RCC 7860 (cell line): ENCODE results near the gene ADGRD1.

Source experiments
- DNase-seq: peaks from one replicate; pipeline ENCODE4 v3.0.0-alpha.2; 2015; ENCODE audit warnings: low spot score
- FAIRE-seq: peaks from 2 replicates; lab custom pipeline; 2012; peaks lifted over from hg19 to GRCh38; lab: Jason Lieb, UNC

ADGRD1 gene

DNA sequence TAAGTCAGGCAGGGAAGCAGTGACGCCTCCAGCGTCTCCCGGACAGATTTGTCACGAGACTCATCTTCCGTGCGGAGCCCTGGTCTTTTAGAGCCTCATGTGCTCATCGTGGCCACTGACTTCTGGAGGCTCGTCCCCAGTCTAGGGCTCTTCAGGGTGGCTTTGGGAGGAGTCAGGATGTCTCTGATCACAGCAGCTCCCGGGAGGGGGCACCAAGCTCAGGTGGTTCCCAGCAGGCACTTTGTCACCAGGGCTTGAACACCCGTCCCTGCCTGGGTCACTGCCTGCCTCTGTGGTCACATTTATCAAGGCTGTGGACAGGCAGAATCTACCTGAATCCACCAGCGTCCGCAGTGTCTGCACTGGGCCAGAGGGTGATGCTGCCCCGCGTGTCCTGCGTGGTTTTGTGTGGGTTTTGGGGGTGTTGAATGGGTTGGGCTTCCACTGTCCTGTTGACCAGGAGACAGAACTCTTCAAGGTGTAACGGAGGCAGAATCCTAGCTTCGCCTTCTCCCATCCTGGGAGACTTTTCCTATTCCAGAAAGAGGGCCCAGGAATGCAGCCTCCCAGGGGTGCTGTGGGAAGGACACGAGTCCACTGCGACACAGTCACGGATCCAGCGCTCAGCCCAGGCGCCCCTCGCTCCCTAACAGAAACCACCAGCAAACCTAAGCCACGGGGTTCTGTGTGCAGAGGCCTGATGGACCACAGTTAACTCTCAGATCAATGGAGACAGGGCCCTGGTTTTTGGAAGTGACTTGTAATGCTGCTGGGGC is 132.3 kb downstream of the ADGRD1 start:
- FAIRE-seq (no peak), DNase-seq (no peak)

DNA sequence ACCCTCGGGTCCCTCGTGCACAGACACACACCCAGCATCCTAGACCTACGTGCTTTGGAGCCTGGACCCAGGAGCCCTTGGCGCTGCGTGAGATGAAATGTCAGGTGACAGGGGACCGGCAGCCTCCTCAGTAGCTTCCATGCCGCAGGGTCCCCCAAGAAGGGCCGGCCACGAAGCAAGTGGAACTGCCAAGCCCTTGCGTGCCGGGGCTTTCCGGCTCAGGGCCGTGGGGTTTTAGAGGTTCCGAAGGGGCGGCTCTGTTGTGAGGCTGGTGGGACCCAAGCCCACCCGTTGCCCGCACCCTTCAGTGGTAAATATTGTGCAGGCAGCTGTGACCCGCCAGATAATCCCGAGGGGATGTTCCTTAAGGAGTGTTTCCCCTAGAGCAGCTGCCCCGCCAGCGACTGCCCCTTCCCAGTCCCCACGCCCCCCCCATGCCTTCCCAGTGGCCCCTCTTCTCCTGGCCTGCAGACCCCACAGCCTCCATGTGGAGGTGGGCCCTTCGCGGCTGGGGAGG is 133.7 kb downstream of the ADGRD1 start:
- DNase-seq (no peak), FAIRE-seq (no peak)

DNA sequence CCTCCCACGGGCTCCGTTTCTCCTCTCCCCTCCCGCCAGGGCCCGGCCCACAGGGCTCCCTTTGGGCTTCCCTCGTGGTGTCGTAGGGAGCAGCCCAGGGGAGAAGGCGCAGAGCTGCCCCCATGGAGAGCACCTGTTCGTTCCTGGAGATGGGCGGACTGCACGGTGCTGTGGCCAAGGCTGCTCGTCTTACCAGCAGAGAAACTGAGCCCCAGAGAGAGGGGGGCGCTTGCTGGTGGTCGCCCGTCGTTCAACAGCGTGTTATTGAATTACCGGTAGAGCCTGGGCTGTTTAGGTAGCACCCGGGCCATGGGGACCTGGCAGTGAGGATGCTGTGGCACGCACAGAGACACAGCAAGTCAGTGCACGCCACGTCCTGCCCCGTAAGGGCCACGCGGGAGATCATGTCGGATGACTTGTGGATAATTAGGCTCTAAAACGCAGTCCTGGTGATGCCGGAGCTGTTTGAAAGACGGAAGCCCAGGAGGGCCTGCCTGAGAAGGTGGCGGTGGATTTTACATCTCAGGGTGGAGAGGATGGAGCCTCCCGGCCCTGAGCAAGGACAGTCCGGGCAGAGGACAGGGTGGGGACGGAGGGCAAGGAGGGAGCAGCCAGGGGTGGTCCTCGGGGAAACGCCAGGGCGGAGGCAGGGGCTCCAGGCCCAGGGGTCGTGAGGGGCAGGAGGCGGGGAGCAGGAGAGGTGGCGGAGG is 134.4 kb downstream of the ADGRD1 start:
- FAIRE-seq = no peak
- no peak for DNase-seq

DNA sequence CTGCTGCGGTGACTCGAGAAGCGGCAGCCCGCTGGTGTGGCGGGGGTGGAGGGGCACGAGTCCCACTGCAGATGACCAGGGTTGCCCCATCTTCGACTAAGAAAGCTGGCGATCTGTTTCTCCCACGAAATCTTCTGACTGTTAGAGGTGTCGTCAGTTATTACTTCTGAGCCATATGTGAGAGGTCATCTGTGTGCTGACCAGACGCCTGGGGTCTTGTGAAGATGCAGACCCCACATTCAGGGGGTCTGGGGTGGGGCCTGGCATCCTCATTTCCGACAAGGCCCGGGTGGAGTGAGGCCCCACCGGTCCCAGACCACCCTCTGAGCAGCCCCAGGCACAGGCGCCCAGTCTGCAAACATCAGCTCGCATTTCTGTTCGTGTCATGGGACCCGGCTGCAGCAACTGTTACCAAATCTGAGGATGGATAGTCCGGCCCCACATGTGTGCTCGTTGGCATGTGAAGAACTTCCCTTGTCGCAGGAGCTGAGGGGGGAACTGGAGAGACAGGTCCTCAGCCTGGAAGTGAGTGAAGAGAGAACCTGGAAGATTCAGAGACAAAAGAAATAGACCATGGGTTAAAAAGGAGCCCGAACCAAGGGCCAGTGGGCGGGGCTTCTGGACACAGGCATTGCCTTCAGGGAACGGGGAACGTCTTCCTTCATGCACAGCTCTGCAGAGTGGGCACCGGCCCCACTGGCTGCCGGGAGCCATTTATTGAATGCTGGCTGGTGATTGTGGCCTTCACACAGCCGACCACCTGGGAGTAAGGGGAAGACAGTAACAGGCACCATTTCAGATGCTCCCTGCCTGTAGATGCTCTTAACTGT is 135.2 kb downstream of the ADGRD1 start:
- no peak for FAIRE-seq

DNA sequence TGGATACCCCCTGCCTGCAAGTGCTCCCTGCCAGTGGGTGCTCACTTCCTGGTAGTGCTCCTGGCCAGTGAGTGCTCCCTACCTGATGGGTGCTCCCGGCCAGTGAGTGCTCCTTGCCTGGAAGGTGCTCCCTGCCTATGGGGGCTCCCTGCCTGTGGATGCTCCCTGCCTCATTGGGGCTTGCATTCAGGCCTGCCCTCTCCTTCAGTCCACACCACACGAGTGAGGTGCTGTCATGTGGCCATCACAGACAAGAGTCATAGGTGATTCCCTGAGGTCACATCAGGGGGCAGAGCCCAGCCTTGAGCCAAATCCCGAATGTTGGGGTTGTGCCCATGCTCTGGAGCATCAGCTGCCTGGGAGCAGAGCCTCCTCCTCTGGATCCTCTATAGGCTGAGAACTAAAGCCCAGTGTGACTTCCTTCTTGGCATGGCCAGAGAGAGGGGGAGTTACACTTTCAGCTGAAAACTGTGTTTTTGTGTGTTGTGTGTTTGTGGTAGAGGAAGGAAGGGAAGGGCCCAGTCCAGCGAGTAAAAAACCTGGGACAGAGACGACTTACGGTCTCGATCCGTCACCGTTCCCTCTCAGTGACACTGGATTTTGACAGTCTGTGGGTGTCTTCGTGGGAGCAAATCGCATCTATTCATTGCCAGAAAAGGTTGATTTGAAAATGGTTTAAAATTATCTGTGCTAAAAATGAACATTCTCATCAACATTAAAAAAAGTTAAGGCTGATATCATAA is 136.0 kb downstream of the ADGRD1 start:
- DNase-seq = no peak
- FAIRE-seq = no peak

More for the DNA sequence above, 135.2 kb downstream of the ADGRD1 start:
- DNase-seq = no peak

DNA sequence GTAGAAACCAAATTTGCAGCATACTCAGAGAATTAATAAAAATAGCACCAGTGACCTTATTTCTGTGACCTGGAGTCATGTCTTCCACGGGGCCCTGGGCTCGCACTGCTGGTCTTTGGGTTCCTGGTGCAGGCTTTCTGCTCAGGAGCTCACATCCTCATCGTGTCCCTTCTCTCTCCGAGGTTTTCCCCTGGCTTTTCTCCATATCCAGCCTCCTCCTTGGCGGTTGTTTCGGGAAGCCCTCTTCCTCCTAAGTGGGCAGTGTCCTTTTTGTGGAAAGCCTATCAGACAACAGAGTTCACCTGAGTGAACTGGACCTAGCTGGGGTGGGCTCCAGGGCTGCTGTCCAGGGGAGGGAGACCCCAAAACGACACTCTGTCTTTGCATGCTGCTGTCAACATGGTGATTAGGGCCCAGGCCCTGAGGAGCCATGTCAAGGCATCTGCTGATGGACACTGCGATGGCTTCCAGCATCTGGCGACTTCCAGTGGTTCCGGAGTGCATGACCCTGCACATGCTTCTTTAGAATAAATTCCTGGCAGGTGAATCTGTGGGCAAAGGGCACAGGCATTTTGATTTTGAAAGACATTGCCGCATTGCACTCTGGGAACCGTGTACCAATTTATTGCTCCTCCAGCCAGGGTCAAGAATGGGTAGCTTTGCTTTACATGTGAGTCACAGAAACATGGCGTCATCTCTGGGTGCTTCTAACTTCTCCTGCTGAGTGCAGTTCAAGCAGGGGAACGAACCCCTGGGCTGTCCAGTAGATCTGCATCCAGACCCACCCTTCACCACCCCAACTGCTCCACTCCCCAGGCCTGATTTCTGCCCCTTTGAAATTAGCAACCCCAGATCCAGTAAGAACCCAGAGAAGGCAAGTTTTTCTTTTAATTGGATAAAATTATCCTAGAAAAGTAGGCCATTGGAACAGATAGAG is 136.8 kb downstream of the ADGRD1 start:
- FAIRE-seq = no peak
- no peak for DNase-seq

DNA sequence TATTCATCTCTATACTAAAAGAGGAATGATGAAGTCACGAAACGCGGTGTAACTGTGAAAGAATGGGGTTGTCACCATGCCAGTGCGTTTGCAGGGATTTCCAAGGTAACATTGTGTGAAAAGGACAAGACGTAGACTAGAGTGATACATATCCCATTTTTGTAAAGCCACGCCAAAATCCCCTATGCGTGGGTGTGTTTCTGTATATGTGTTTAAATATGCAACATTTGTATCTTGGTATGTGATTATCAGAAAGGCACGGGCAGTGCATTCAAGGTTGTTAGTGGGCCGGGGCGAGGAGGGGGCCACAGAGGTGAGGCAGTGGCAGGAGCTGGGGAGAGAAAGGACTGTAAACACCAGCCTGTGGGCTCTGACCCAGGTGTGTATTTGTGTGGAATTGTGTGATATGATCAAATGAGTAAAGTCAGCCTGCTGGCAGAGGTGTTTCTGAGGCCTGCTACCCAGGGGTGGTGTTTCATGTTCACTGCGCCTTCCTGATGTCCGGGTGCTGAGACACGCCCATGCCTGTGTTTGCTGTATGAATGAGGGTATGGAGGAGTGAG is 137.8 kb downstream of the ADGRD1 start:
- FAIRE-seq = no peak
- no peak for DNase-seq

DNA sequence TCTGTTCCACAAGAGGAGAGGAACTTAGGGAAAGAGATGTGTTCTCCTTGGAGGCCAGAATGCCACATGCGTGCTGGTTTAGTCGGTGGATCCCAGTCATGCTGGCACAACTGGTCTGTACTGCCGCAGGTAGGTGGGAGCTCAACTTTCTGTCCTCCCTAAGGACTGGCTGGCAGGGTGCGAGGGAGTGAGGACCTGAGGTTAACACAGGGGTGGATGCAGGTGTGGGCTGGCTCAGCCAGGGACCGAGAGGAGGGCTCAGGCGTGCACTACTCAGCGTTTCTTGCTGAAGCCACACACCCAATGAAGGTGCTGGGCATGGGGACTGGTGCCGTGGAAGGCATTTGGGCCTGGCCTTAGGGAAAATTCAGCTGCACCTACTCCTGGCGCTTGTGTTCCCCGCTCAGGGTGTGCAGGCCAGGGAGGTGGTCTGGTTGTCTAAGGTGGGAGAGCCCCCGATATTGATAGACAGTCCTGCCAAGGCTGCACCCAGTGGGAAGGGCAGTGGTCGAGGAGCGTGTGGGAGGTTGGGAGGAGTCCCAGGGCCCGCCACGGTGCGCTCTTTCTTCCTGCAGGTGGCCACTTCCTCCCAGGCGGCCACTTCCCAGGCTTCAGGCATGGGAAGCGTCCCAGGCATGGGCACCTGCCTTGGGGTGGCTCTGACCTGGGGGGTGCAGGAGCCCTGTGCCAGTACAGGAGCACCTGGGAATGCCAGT is 138.4 kb downstream of the ADGRD1 start:
- no peak for DNase-seq

DNA sequence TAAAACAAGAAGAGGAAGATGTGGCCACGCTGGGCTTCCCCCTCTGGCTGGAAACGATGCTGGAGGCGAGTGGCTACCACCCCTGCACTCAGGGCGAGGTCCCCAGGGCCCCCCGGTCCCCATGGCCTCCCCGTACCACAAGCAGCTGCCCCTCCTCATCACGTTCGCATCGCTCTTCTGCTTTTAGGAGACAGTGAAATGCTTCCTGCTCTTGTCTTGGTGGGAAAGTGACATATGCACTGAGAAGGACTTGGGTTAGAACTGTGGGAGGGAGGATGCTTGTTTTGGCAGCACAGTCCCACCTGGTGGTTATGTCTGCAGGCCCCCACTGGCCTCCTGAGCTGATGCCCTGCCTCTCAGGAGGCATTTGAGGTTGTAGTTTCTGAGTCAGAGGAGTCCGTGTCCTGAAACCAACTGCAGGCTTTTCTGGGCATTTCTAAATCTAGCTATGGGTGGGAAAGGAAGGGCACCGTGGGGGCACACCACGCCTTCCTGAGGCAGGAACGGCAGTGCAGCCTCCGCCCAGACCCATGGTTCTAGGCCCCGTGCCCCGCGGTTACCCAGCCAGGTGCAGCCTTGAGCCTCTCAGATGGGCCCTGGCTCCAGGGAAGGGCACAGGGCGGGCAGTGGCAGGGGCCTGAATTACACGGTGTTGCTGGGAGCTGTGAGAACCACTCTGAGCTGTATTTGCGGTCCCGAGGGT is 139.3 kb downstream of the ADGRD1 start:
- FAIRE-seq (no peak), DNase-seq (no peak)

More for the DNA sequence above, 138.4 kb downstream of the ADGRD1 start:
- no peak for FAIRE-seq

DNA sequence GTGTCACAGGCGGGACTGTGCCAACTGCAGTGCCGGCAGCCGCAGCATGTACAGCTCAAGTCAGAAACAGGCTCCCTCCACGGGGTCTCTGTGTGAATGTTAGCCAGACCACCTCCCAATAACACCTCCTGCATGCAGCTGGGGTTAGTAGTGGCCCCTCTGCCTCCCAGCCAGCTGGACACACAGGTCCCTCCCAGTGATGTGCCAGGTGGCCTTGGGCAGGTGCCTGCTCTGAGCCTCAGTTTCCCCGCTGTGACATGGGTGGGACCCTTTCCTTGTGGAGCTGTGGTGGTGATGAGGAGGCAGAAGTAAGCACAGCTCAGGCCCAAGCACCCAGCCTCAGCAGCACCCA is 139.9 kb downstream of the ADGRD1 start:
- DNase-seq = no peak
- no peak for FAIRE-seq

DNA sequence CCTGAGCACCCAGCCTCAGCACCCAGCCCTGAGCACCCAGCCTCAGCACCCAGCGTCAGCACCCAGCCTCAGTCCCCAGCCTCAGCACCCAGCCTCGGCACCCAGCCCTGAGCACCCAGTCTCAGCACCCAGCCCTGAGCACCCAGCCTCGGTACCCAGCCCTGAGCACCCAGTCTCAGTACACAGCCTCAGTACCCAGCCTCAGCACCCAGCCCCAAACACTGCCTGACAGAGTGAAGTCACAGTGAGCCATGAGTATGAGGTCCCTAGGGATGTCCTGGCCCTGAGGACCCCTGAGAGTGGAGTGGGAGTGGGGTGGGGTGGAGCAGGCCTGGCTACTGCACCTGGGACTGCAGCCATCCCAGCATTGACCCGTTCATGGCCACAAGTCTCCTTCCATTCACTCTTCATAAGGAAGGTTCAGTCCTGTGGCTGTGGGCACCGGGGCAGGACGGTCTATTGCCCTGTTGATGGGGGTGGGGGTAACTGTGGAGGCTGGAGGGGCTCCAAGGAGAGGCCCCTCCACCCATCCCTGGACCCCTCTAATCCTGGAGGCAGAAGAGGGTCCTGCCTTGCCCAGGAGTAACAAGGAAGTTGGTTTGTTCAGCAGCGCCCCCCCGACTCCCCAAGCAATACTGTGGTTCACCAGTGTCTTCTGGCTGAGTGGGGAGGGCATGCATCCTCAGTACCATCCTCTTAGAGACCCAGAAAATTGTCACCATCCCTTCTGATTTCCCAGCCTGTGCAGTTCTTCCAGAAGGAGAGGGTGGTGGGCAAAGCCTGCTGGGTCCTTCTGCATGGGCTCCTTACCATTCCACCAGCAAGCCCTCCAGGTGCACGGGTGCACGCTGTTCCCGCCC is 140.5 kb downstream of the ADGRD1 start:
- DNase-seq (no peak), FAIRE-seq (no peak)

DNA sequence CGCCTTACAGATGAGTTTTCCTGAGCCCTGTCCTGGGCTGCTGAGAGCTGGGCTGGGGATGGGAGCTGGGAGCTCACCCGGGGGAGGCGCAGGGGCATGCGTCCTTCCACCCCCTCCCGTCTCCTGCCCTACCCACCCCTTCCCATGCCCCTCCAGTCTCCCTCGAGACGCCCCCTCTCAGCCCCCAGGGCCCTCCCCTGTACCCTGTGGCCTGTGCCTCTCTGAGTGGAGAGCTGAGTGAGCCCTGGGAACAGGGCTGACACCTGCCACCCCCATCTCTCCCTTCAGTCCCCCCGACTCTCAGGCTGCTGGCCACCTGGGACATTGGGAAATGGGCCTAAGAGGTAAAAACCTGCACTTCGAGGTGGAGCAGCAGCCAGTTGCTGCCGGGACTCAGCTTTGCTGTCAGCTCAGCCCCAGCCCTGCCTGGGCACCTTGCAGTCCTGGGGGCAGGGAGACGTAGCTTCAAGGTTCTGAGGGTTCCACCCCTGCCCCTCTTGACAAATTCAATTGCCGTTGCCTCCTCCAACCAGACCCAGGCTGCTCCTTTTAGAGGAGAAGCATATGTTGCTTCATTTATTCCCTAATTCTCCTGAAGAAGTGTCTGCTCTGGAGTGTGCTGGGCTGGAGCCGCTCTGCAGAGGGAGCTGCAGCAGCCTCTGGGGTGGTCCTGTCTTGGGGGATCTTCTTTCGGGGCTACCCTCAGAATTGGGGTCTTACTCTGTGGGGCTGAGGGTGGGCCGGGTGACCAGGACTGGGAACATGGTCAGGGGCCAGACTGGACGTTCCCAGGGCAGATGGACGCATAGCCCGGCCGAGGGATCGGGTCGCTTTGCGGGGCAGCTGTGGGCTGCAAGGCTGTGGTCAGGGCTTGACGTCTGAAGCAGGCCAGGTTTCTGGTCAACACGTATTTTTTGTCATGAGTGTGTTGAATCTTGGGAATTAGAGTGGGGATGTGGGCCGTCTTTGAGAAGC is 141.4 kb downstream of the ADGRD1 start:
- FAIRE-seq (no peak), DNase-seq (no peak)

DNA sequence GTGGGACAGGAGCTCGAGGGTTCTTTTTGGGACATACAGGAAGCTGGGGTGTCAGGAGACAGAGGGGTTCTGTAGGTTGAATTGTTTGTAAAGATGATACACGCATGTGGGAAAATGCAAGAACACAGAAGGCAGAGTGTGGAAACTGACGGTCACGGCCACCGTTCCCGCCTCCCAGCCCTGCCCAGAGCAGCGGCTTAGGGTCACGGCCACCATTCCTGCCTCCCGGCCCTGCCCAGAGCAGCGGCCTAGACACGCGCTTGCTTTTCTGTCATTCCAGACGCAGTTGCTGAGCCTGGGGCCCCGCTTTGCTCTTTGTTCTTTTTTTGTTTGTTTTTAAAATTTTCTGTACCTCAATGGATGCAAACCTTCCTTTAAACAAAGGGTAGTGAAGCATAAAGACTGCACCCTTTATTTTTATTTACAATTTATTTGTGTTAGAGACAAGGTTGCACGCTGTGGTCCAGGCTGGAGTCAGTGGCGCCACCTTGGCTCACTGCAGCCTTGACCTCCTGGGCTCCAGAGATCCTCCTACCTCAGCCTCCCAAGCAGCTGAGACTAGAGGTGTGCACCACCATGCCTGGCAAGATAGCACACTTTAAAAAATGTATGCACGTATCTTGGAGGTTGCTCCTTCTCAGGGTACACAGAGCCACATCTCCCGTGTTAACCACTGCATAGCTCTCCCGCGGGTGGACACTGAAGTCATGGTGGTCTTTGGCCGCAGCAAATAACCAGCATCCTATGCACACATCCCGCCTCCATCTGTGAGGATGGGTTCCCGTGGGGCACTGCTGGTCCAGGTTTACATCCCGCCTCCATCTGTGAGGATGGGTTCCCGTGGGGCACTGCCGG is 142.3 kb downstream of the ADGRD1 start:
- FAIRE-seq (no peak), DNase-seq (no peak)

DNA sequence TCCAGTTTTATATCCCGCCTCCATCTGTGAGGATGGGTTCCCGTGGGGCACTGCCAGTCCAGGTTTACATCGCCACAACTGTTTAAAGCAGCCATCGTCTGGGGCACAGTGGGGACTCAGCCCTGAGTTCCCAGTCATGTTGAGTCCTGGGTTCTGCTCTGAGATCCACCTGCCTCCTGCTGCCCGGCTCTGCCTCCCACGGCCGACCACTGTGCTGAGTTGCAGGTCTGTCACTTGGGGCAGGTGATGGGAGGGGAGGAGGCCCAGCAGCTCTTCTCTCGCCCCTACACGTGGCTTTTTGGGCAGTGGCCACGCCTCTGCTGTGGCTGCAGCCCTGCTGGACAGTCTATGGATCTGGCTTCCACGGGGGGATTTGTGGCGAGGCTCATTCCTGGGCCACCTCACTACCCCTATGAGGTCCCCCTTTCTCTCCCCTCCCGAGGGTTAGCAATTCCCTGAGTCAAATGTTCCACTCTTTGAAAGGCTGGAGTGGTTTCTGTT is 143.0 kb downstream of the ADGRD1 start:
- FAIRE-seq = no peak

More for the DNA sequence above, 143.0 kb downstream of the ADGRD1 start:
- DNase-seq = no peak
